Measurements from ENCODE around the gene EXPH5.

- TF ChIP-seq REST (IDR thresholded peaks at IDR 0.05; ENCODE audit: insufficient replicate concordance, low read depth) (no peak), CTCF (IDR thresholded peaks at IDR 0.05; ENCODE audit: insufficient read depth, low read length) (no peak)
Measured at GRCh38 chr11:108596701-108597100, 3.1 kb upstream of the EXPH5 start.

Measured in HL-60 (cell line).